CD8-positive, alpha-beta memory T cell (primary cell): ENCODE data around the gene OR2B3. TPM values are rescaled to one million over a fixed set of nuclear protein-coding genes. Genes with fewer than 3 reads are reported as not detected.

Experiments
- CTCF ChIA-PET: fragments of 350-600 bp; sonication (Branson Sonifier 250); formaldehyde crosslinking; loops from one replicate; lab custom pipeline; 2021; ENCODE audit warnings: antibody characterized with exemption; lab: Charles Lee
- POLR2A ChIA-PET: fragments of 350-600 bp; sonication (Branson Sonifier 250); formaldehyde crosslinking; loops from one replicate; lab custom pipeline; 2021; ENCODE audit warnings: antibody characterized with exemption; lab: Charles Lee
- DNase-seq, 5 donors: peaks; one replicate each; pipeline versions ENCODE4 v3.0.0 to v3.0.0-alpha.2; 2020 to 2022; ENCODE audit warnings: mixed read lengths in 1 of 5
- H3K27ac ChIP-seq: one replicate; pipeline ENCODE4 v1.7.0; 2013; ENCODE audit warnings: low read depth, mild to moderate bottlenecking, low read length, moderate library complexity
- H3K27me3 ChIP-seq: 2 replicates; pipeline ENCODE4 v1.7.0; 2013; ENCODE audit warnings: low read length, mild to moderate bottlenecking; ENCODE audit not compliant: insufficient read depth, poor library complexity, severe bottlenecking
- H3K36me3 ChIP-seq: 2 replicates; pipeline ENCODE4 v1.7.0; 2013; ENCODE audit warnings: mild to moderate bottlenecking, low read length, moderate library complexity; ENCODE audit not compliant: insufficient read depth
- H3K4me1 ChIP-seq: 2 replicates; pipeline ENCODE4 v1.7.0; 2013; ENCODE audit warnings: mild to moderate bottlenecking, low read length, moderate library complexity; ENCODE audit not compliant: insufficient read depth
- H3K4me3 ChIP-seq: 2 replicates; pipeline ENCODE4 v1.7.0; 2013; ENCODE audit warnings: mild to moderate bottlenecking, low read length
- H3K9me3 ChIP-seq: 2 replicates; pipeline ENCODE4 v1.7.0; 2013; ENCODE audit warnings: mild to moderate bottlenecking, low read length
- H3K27ac Mint-ChIP-seq, 8 donors: one replicate each; pipeline ENCODE4 v1.8.0; 2020 to 2021; ENCODE audit warnings: mixed read lengths in 8 of 8, mild to moderate bottlenecking in 6 of 8, inconsistent platforms in 3 of 8, moderate library complexity in 3 of 8
- H3K27me3 Mint-ChIP-seq, 2 donors: one replicate each; pipeline ENCODE4 v1.8.0; 2020 to 2021; ENCODE audit warnings: mixed read lengths in 2 of 2, mild to moderate bottlenecking in 1 of 2, moderate library complexity in 1 of 2
- H3K36me3 Mint-ChIP-seq, 3 donors: one replicate each; pipeline ENCODE4 v1.8.0; 2020 to 2021; ENCODE audit warnings: mixed read lengths in 3 of 3, inconsistent platforms in 1 of 3, mild to moderate bottlenecking in 1 of 3
- H3K4me1 Mint-ChIP-seq, 3 donors: one replicate each; pipeline ENCODE4 v1.8.0; 2020 to 2021; ENCODE audit warnings: mixed read lengths in 3 of 3, inconsistent platforms in 1 of 3, mild to moderate bottlenecking in 1 of 3
- H3K4me3 Mint-ChIP-seq, 7 donors: one replicate each; pipeline ENCODE4 v1.8.0; 2020 to 2021; ENCODE audit warnings: mixed read lengths in 7 of 7, mild to moderate bottlenecking in 6 of 7, moderate library complexity in 4 of 7, inconsistent platforms in 2 of 7
- H3K9me3 Mint-ChIP-seq, 5 donors: one replicate each; pipeline ENCODE4 v1.8.0; 2020 to 2022; ENCODE audit warnings: mixed read lengths in 5 of 5, mild to moderate bottlenecking in 3 of 5, moderate library complexity in 2 of 5, inconsistent platforms in 1 of 5
- polyA plus RNA-seq: library from polyadenylated mRNA; unstranded; fragments of 300-500 nt; fragmentation: Illumina TruSeq; gene quantifications from one replicate; pipeline ENCODE4 v1.2.3, GENCODE V29; 2021
- total RNA-seq, 2 experiments: library from RNA; stranded (reverse); gene quantifications; one replicate each; pipeline ENCODE4 v1.2.3, GENCODE V29; 2021

OR2B3 gene
- total and polyA plus RNA-seq, 3 experiments from 2014 or later: not detected

DNA sequence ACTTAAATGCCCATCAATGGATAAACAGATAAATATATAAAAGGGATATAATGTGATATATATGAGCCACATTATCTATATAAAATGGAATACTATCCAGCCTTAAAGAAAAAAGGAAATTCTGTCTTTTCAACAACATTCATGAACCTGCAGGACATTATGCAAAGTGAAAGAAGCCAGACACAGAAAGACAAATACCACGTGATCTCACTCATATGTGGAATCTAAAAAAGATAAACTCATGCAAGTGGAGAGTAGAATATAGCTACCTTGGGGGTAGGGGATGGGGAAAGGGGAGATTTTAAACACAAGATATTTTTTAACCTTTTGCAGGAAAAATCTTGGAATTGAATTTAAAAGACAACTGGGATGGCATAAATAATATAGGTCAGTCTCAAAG, 10.7 kb upstream of the OR2B3 start:
- no peak overlapping the region for H3K27ac Mint-ChIP-seq
- no peaks in the 10 kb centered on the region for H3K9me3 ChIP-seq
- H3K9me3 Mint-ChIP-seq: peaks cover 0 to 1% (median 0%) of the 10 kb centered on the region in 5 donors
- no peak for DNase-seq
- H3K36me3 Mint-ChIP-seq: no peaks in the 10 kb centered on the region
- no peaks in the 10 kb centered on the region for H3K27me3 ChIP-seq
- H3K27ac ChIP-seq: no peak overlapping the region
- H3K4me3 ChIP-seq: no peak overlapping the region
- H3K36me3 ChIP-seq: no peaks in the 10 kb centered on the region
- no peak overlapping the region for H3K4me3 Mint-ChIP-seq
- no peaks in the 10 kb centered on the region for H3K4me1 Mint-ChIP-seq
- peaks cover 14 to 27% of the 10 kb centered on the region in 2 donors for H3K27me3 Mint-ChIP-seq
- CTCF ChIA-PET: no interaction called here
- POLR2A ChIA-PET: no interaction called here
- H3K4me1 ChIP-seq: no peaks in the 10 kb centered on the region

DNA sequence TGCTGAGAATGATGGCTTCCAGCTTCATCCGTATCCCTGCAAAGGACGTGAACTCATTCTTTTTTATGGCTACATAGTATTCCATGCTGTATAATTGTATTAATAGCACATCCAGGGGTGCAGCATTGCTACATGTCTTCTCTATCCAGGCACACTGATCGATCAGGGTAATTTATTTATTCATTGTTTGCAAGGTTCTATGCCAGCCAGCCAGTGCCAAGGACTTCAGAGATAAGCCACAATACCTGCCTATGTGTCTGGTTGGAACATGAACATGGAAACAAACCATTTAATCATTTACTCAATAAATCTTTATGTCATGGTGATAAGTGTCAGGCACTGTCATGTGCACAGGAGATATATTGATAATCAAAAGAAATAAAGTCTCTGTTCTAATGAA, 5.8 kb upstream of the OR2B3 start:
- Mint-ChIP-seq H3K27ac (no peak overlapping the region), H3K27me3 (peaks cover 16 to 45% of the 10 kb centered on the region in 2 donors), H3K4me1 (no peaks in the 10 kb centered on the region), H3K4me3 (no peak overlapping the region), H3K9me3 (peaks cover 0 to 1% (median 0%) of the 10 kb centered on the region in 5 donors), H3K36me3 (no peaks in the 10 kb centered on the region)
- DNase-seq: no peak
- ChIA-PET POLR2A (no interaction called here), CTCF (no interaction called here)
- no peaks in the 10 kb centered on the region for H3K4me1 ChIP-seq
- H3K36me3 ChIP-seq: no peaks in the 10 kb centered on the region
- no peak overlapping the region for H3K27ac ChIP-seq
- H3K9me3 ChIP-seq: no peaks in the 10 kb centered on the region
- H3K27me3 ChIP-seq: no peaks in the 10 kb centered on the region
- H3K4me3 ChIP-seq: no peak overlapping the region

DNA sequence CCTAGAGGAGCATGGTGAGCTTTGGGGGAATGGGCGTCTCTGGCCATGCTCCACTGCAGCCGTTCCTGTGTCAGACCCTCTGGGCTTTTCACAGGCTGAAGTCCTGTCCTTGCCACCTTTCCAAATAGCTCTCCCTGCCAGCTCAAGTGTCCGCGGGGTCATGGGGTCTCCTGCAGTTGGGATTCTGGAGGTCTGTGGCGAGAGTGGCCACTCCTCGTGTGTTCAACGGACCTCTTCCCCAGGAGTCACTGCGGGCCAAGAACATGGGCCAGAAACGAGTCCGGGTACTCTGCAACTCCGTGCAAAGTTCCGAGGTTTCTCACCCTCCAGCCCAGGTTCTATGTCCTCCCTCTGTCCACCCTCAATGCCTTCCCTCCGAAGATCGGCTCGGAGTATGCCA, 4.7 kb downstream of the OR2B3 start:
- H3K4me1 ChIP-seq: no peaks in the 10 kb centered on the region
- POLR2A ChIA-PET: no interaction called here
- CTCF ChIA-PET: no interaction called here
- no peaks in the 10 kb centered on the region for H3K27me3 ChIP-seq
- no peak overlapping the region for H3K27ac ChIP-seq
- Mint-ChIP-seq H3K9me3 (peaks cover 0 to 2% (median 0%) of the 10 kb centered on the region in 5 donors), H3K4me1 (peaks cover 0 to 4% (median 0%) of the 10 kb centered on the region in 3 donors), H3K4me3 (no peak overlapping the region), H3K27me3 (peaks cover 6 to 24% of the 10 kb centered on the region in 2 donors), H3K27ac (no peak overlapping the region), H3K36me3 (peaks cover 0 to 2% (median 0%) of the 10 kb centered on the region in 3 donors)
- no peak overlapping the region for H3K4me3 ChIP-seq
- H3K36me3 ChIP-seq: no peaks in the 10 kb centered on the region
- H3K9me3 ChIP-seq: no peaks in the 10 kb centered on the region
- no peak for DNase-seq

DNA sequence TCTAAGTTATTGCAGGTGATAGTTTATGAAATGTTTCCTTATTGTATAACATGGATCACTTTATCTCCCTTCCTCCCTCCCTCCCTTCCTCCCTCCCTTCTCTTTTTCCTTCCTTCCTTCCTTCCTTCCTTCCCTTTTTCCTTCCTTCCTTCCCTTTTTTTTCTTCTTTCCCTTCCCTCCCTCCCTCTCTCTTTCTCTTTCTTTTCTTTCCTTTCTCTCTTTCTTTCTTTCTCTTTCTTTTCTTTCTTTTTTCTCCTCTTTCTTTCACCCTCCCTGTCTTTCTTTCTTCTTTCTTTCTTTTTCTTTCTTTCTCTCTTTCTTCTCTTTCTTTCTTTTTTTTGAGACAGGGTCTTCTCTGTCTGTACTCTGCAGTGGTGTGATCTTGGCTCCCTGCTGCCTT, 5.8 kb downstream of the OR2B3 start:
- CTCF ChIA-PET: no interaction called here
- Mint-ChIP-seq H3K9me3 (no peaks in the 10 kb centered on the region), H3K4me1 (peaks cover 0 to 4% (median 0%) of the 10 kb centered on the region in 3 donors), H3K27ac (no peak overlapping the region), H3K4me3 (no peak overlapping the region), H3K36me3 (peaks cover 0 to 2% (median 0%) of the 10 kb centered on the region in 3 donors), H3K27me3 (peaks cover 2 to 19% of the 10 kb centered on the region in 2 donors)
- no peaks in the 10 kb centered on the region for H3K36me3 ChIP-seq
- H3K9me3 ChIP-seq: no peaks in the 10 kb centered on the region
- no peak overlapping the region for H3K27ac ChIP-seq
- DNase-seq: no peak
- no peaks in the 10 kb centered on the region for H3K4me1 ChIP-seq
- no peak overlapping the region for H3K4me3 ChIP-seq
- POLR2A ChIA-PET: no interaction called here
- H3K27me3 ChIP-seq: no peaks in the 10 kb centered on the region

DNA sequence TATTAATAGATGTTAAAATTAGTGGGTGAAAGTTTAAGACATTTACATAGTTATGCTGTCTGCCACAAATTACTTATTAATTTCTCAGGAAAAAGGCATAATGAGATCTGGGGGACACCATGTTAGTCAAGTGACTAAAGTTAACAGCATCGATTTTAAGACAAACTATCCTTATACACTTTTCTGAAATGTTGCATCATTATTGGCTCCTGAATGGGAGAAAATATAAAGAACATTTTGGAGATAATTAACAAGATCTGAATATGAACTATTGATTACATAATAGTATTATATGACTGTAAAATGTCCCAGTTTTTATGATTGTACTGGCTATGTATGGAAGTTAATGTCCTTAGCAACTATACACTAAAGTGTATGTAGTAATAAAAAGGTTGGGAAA, 7.9 kb downstream of the OR2B3 start:
- no peaks in the 10 kb centered on the region for H3K27me3 ChIP-seq
- no peak overlapping the region for H3K27ac Mint-ChIP-seq
- no peak for DNase-seq
- ChIA-PET POLR2A (no interaction called here), CTCF (no interaction called here)
- H3K27me3 Mint-ChIP-seq: peaks cover 1 to 15% of the 10 kb centered on the region in 2 donors
- H3K9me3 Mint-ChIP-seq: no peaks in the 10 kb centered on the region
- H3K4me3 ChIP-seq: no peak overlapping the region
- H3K4me1 Mint-ChIP-seq: peaks cover 0 to 4% (median 0%) of the 10 kb centered on the region in 3 donors
- peaks cover 0 to 2% (median 0%) of the 10 kb centered on the region in 3 donors for H3K36me3 Mint-ChIP-seq
- H3K4me3 Mint-ChIP-seq: no peak overlapping the region
- no peaks in the 10 kb centered on the region for H3K9me3 ChIP-seq
- no peak overlapping the region for H3K27ac ChIP-seq
- no peaks in the 10 kb centered on the region for H3K4me1 ChIP-seq
- H3K36me3 ChIP-seq: no peaks in the 10 kb centered on the region

DNA sequence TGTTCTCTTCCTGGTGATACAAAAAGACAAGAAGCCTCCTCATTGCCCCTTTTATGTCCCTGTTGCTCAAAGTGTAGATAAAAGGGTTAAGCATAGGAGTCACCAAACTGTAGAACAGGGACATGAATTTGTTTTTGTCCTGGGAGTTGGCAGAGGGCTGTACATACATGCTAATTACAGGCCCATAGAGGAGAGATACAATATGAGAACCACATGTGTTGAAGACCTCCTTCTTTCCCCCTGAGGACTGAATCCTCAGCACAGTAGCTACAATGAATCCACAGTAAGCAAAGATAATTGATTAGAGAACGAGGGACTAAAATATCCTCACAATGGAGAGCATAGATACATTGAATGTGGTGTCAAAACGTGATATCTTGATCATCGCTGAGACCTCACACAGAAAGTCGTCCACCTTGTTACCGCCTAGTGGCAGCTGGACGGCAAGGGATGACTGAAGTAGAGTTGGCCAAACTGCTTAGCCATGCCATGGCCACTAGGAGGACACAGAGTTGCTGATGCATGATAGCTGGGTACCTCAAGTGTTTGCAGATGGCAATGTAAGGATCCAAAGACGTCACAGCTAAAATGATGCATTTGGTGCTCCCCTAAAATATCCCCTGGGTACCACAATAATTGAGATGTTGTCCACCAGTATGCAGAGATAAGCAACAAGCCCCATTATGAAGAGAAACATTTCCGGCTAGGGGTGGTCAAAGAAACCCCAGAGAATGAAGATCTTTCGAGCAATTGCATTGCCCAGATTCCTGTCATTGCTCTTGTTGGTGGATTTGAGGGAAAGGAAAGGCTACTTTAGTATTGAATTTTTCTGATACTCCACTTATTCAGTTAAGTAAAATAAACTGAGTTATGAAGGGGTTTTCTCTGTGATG, 15.0 kb downstream of the OR2B3 start:
- Mint-ChIP-seq H3K27ac (no peak overlapping the region), H3K27me3 (peaks cover 16 to 56% of the 10 kb centered on the region in 2 donors), H3K4me1 (no peaks in the 10 kb centered on the region), H3K9me3 (peaks cover 0 to 5% (median 0%) of the 10 kb centered on the region in 5 donors), H3K4me3 (no peak overlapping the region), H3K36me3 (no peaks in the 10 kb centered on the region)
- Histone ChIP-seq H3K4me3 (no peak overlapping the region), H3K36me3 (no peaks in the 10 kb centered on the region), H3K4me1 (no peaks in the 10 kb centered on the region), H3K9me3 (no peaks in the 10 kb centered on the region), H3K27me3 (peaks cover 7% of the 10 kb centered on the region), H3K27ac (no peak overlapping the region)
- POLR2A ChIA-PET: no interaction called here
- DNase-seq: peak in 1 of 5 donors; percentile 29
- CTCF ChIA-PET: no interaction called here

DNA sequence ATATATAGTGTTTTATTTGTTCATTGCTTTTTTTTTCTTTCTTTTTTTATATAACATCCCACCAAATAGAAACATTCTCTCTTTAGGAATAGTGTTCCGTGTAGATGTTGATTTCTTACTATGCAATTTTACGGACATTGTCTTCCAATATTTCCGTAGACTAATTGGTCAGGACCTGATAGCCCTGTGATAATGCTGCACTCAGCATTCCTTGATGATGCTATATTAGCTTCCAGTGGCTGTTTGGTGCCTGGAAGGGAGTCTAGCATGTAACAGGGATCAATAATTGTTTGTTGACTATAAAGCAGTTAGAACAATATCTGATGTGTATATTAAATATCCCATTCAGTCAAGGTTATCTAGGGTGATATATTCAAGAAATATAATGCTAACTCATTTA, 35.4 kb downstream of the OR2B3 start:
- DNase-seq: no peak
- no peak overlapping the region for H3K27ac Mint-ChIP-seq
- H3K4me3 Mint-ChIP-seq: no peak overlapping the region
- H3K27me3 Mint-ChIP-seq: peaks cover 7 to 52% of the 10 kb centered on the region in 2 donors
- Histone ChIP-seq H3K9me3 (no peaks in the 10 kb centered on the region), H3K36me3 (no peaks in the 10 kb centered on the region), H3K4me3 (no peak overlapping the region), H3K4me1 (no peaks in the 10 kb centered on the region), H3K27me3 (peaks cover 3% of the 10 kb centered on the region), H3K27ac (no peak overlapping the region)
- ChIA-PET POLR2A (no interaction called here), CTCF (no interaction called here)
- H3K4me1 Mint-ChIP-seq: no peaks in the 10 kb centered on the region
- H3K36me3 Mint-ChIP-seq: no peaks in the 10 kb centered on the region
- H3K9me3 Mint-ChIP-seq: peaks cover 0 to 9% (median 0%) of the 10 kb centered on the region in 5 donors

DNA sequence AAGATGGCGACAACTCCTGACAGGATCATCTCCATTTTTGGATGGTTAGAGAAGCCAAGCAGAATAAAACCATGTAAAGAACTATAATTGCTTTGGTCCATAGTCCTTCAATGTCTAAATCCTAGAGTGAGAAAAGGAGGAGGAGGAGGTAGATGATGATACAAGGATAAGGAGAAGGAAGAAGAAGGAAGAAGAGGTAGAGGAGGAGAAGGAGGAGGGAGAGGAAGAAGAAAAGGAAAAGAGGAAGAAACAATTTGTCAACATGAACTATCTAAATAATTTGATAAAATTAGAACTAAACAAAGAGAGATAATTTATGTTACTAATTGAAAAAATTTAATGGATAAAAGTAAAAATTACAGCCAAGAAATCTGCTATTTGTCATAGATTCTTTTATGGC, 42.0 kb downstream of the OR2B3 start, which contains the start of gene OR2W1:
TSS of gene OR2W1 (minus strand) at position 101 of the 400 bp plus-strand sequence. CDS start at position 101, 0 bp downstream.
- Histone ChIP-seq H3K4me1 (no peaks in the 10 kb centered on the region), H3K9me3 (no peaks in the 10 kb centered on the region), H3K27me3 (peaks cover 4% of the 10 kb centered on the region), H3K4me3 (no peak within 1 kb of the TSS), H3K27ac (no peak within 1 kb of the TSS), H3K36me3 (no peaks in the 10 kb centered on the region)
- ChIA-PET CTCF (no interaction called here), POLR2A (no interaction called here)
- no peak within 1 kb of the TSS for H3K4me3 Mint-ChIP-seq
- H3K27ac Mint-ChIP-seq: no peak within 1 kb of the TSS
- H3K27me3 Mint-ChIP-seq: peaks cover 38 to 50% of the 10 kb centered on the region in 2 donors
- H3K36me3 Mint-ChIP-seq: no peaks in the 10 kb centered on the region
- no peak for DNase-seq
- no peaks in the 10 kb centered on the region for H3K4me1 Mint-ChIP-seq
- peaks cover 0 to 5% (median 0%) of the 10 kb centered on the region in 5 donors for H3K9me3 Mint-ChIP-seq
